ENCODE data around the gene WTIP.

The WTIP gene

DNA sequence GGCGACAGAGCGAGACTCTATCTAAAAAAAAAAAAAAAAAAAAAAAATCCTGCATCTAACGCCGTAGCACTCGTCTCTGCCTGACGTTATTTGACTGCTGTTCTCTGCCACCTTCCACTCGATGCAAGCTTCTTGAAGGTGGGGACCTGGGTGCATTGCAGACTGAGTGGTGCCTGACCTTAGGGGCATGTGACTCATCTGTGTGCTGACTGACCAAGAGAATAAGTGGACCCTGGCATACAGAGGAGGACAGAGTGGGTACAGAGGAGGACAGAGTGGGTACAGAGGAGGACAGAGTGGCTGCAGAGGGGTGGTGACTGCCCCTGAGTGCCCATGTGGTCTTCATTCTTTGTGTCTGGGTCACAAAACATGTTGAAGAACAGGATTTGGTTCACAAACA, 7.6 kb downstream of the WTIP start:
- no peak for TF ChIP-seq POLR2AphosphoS5 (IDR thresholded peaks at IDR 0.05; ENCODE audit: low read depth, low read length)
- TF ChIP-seq SIN3A (IDR thresholded peaks at IDR 0.05; ENCODE audit: borderline replicate concordance, insufficient read depth, low read length): no peak
- TF ChIP-seq REST (IDR thresholded peaks at IDR 0.05; ENCODE audit: insufficient read depth in 1 of 2, low read depth in 2 of 2, low read length in 2 of 2): no peak
- TF ChIP-seq FOXP2 (optimal IDR thresholded peaks at IDR 0.05; ENCODE audit: borderline replicate concordance, extremely low read depth, extremely low read length, insufficient read depth): no peak
- no peak for TF ChIP-seq TAF1 (IDR thresholded peaks at IDR 0.05; ENCODE audit: borderline replicate concordance, insufficient read depth, low read length)

GRCh38 chr19:34490141-34490766, 8.7 kb downstream of the WTIP start:
- TF ChIP-seq FOXP2 (optimal IDR thresholded peaks at IDR 0.05; ENCODE audit: borderline replicate concordance, extremely low read depth, extremely low read length, insufficient read depth): no peak
- no peak for TF ChIP-seq TAF1 (IDR thresholded peaks at IDR 0.05; ENCODE audit: borderline replicate concordance, insufficient read depth, low read length)
- TF ChIP-seq REST (IDR thresholded peaks at IDR 0.05; ENCODE audit: insufficient read depth in 1 of 2, low read depth in 2 of 2, low read length in 2 of 2): no peak
- TF ChIP-seq POLR2AphosphoS5 (IDR thresholded peaks at IDR 0.05; ENCODE audit: low read depth, low read length): no peak
- TF ChIP-seq SIN3A (IDR thresholded peaks at IDR 0.05; ENCODE audit: borderline replicate concordance, insufficient read depth, low read length): no peak

GRCh38 chr19:34493038-34493648, 11.6 kb downstream of the WTIP start:
- TF ChIP-seq TAF1 (IDR thresholded peaks at IDR 0.05; ENCODE audit: borderline replicate concordance, insufficient read depth, low read length) (no peak), REST (IDR thresholded peaks at IDR 0.05; ENCODE audit: insufficient read depth in 1 of 2, low read depth in 2 of 2, low read length in 2 of 2) (no peak), SIN3A (IDR thresholded peaks at IDR 0.05; ENCODE audit: borderline replicate concordance, insufficient read depth, low read length) (no peak), POLR2AphosphoS5 (IDR thresholded peaks at IDR 0.05; ENCODE audit: low read depth, low read length) (no peak), FOXP2 (optimal IDR thresholded peaks at IDR 0.05; ENCODE audit: borderline replicate concordance, extremely low read depth, extremely low read length, insufficient read depth) (no peak)

DNA sequence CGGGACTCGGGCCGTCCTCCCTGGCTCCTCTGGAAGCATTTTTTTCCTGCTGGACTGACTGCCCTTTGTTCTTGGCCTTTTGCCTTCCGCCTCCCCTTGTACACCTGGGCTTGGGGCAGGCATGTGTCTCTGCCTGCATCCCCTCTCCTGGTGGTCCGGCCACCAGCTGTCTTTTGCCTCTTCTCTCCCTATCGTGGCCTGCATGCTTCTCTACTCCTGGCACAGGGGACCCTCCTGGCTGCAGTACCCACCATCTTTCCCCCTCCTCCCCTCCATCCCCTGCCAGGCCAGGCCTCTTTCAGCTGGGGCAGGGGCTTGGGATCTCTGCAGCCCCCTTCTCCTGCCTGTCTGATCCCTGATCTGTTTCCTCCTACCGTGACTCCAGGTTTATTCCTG, 12.1 kb downstream of the WTIP start:
- TF ChIP-seq SIN3A (IDR thresholded peaks at IDR 0.05; ENCODE audit: borderline replicate concordance, insufficient read depth, low read length): no peak
- TF ChIP-seq POLR2AphosphoS5 (IDR thresholded peaks at IDR 0.05; ENCODE audit: low read depth, low read length): no peak
- no peak for TF ChIP-seq TAF1 (IDR thresholded peaks at IDR 0.05; ENCODE audit: borderline replicate concordance, insufficient read depth, low read length)
- TF ChIP-seq REST (IDR thresholded peaks at IDR 0.05; ENCODE audit: insufficient read depth in 1 of 2, low read depth in 2 of 2, low read length in 2 of 2): no peak
- no peak for TF ChIP-seq FOXP2 (optimal IDR thresholded peaks at IDR 0.05; ENCODE audit: borderline replicate concordance, extremely low read depth, extremely low read length, insufficient read depth)
